Esophagus muscularis mucosa (tissue), 4 donors: ENCODE measurements around the gene SETBP1. TPM values are rescaled to one million over a fixed set of nuclear protein-coding genes. Genes with fewer than 3 reads are reported as not detected.

Experiments
- DNase-seq: peaks from one replicate; pipeline ENCODE4 v3.0.0-alpha.2; 2017; ENCODE audit errors: extremely low spot score
- H3K27ac ChIP-seq, 4 donors: fragments of 200-600 bp; sonication (generic); replicated peaks in 1 of 4; 1 replicate in 3 of 4; 2 replicates in 1 of 4; pipeline ENCODE4 v1.5.1; 2016 to 2019; ENCODE audit warnings: mild to moderate bottlenecking in 1 of 4
- H3K27me3 ChIP-seq, 4 donors: fragments of 200-600 bp; sonication (generic); one replicate each; pipeline versions ENCODE4 v1.5.1 to v1.6.0; 2016 to 2019
- H3K36me3 ChIP-seq, 4 donors: fragments of 200-600 bp; sonication (generic); one replicate each; pipeline ENCODE4 v1.5.1; 2016 to 2019
- H3K4me1 ChIP-seq, 4 donors: fragments of 200-600 bp; sonication (generic); one replicate each; pipeline ENCODE4 v1.5.1; 2016 to 2019
- H3K4me3 ChIP-seq, 4 donors: fragments of 200-600 bp; sonication (generic); 1 replicate in 2 of 4; 2 replicates in 2 of 4; pipeline ENCODE4 v1.5.1; 2016 to 2019; ENCODE audit warnings: mild to moderate bottlenecking in 4 of 4, moderate library complexity in 1 of 4
- H3K9me3 ChIP-seq, 4 donors: fragments of 200-600 bp; sonication (generic); 1 replicate in 3 of 4; 2 replicates in 1 of 4; pipeline ENCODE4 v1.5.1; 2016 to 2019
- EP300 ChIP-seq: sonication (generic); formaldehyde crosslinking; IDR thresholded peaks from one replicate; pipeline ENCODE4 v1.6.1; 2017; ENCODE audit warnings: antibody characterized with exemption
- POLR2A ChIP-seq: fragments of 450-650 bp; IDR thresholded peaks from one replicate; pipeline ENCODE4 v1.6.1; 2017; ENCODE audit warnings: antibody characterized with exemption, moderate library complexity, mild to moderate bottlenecking, low read depth
- POLR2AphosphoS5 ChIP-seq, 2 donors: sonication (generic); formaldehyde crosslinking; IDR thresholded peaks; one replicate each; pipeline ENCODE4 v1.6.1; 2017; ENCODE audit warnings: antibody characterized with exemption in 2 of 2
- WGBS: methylation state at CpG from one replicate; pipeline ENCODE4 v1.1.5; 2018; 5-methylcytosine and 5-hydroxymethylcytosine counted together
- intact Hi-C: fragments of 100-400 bp; cut with DNase I; formaldehyde crosslinking; loops from one replicate; pipeline ENCODE4 v1.15.1; 2023
- total RNA-seq, 4 donors: library from RNA; depleted of rRNA; stranded (reverse); fragments of >200 nt; gene quantifications; one replicate each; pipeline versions ENCODE4 v1.1.0 to v1.2.1, GENCODE V29; 2016
- TF ChIP-seq, protein P1 (sequence below), 3 experiments: fragments of 200-600 bp in 2 of 3; fragments of 450-650 bp in 1 of 3; sonication (generic) in 2 of 3; IDR thresholded peaks; one replicate each; pipeline ENCODE4 v1.5.1; 2017 to 2019; ENCODE audit warnings: antibody characterized with exemption in 3 of 3, mild to moderate bottlenecking in 2 of 3, moderate library complexity in 1 of 3

SETBP1 gene
- total RNA-seq, 4 donors from 2014 or later: 40.9 to 86.5 (median 65.1) TPM

DNA sequence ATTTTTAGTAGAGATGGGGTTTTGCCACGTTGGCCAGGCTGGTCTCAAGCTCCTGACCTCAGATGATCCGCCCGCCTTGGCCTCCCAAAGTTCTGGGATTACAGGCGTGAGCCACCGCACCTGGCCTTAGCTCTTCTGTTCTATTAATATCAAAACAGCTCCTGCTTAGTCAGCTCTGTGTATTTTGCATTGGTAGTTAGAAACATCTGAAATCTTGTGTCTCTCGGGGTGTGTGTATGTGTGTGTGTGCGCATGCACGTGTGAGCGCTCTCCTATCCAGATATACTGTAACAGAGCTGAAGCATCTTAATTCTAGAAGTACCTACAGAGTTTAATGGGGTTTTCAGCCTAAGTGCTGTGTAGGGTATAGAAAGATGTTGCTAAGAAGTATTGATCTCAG, 33.7 kb downstream of the SETBP1 start:
- 96% methylated on average over 9 of the region's 9 CpGs for WGBS
- no peak for TF ChIP-seq POLR2AphosphoS5 (IDR thresholded peaks at IDR 0.05)
- TF ChIP-seq POLR2A: no peak
- TF ChIP-seq EP300: no peak
- TF ChIP-seq, protein P1, sequence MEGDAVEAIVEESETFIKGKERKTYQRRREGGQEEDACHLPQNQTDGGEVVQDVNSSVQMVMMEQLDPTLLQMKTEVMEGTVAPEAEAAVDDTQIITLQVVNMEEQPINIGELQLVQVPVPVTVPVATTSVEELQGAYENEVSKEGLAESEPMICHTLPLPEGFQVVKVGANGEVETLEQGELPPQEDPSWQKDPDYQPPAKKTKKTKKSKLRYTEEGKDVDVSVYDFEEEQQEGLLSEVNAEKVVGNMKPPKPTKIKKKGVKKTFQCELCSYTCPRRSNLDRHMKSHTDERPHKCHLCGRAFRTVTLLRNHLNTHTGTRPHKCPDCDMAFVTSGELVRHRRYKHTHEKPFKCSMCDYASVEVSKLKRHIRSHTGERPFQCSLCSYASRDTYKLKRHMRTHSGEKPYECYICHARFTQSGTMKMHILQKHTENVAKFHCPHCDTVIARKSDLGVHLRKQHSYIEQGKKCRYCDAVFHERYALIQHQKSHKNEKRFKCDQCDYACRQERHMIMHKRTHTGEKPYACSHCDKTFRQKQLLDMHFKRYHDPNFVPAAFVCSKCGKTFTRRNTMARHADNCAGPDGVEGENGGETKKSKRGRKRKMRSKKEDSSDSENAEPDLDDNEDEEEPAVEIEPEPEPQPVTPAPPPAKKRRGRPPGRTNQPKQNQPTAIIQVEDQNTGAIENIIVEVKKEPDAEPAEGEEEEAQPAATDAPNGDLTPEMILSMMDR (IDR thresholded peaks at IDR 0.05): no peak
- intact Hi-C loops: no loop called here
- H3K36me3 ChIP-seq: peaks cover 0 to 9% (median 2%) of the 10 kb centered on the region in 4 donors
- peak overlapping the region; percentile 78 to 84 (median 82) for H3K27ac ChIP-seq
- H3K4me1 ChIP-seq: peaks cover 19 to 61% (median 49%) of the 10 kb centered on the region in 4 donors
- H3K9me3 ChIP-seq: no peaks in the 10 kb centered on the region
- DNase-seq: no peak
- no peak overlapping the region for H3K4me3 ChIP-seq
- no peaks in the 10 kb centered on the region for H3K27me3 ChIP-seq

DNA sequence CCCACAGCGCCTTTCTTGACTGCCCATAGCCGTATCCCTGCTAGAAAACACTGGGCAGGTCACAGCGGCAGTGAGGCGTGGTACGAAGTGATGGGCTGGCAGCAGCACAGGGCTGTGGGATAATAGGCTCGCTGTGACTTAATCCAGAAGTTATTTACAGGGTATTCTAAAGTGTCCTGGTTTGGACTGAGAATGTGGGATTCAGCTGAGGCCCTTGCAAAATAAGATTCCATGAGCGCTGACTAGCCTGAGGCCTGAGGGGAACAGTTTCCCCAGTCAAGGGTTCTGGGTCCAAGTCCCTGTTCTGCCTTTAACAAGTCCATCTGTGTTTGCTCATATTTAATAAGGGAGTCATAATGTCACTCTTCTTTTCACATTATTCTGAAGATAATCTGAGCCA, 34.6 kb downstream of the SETBP1 start:
- Histone ChIP-seq H3K9me3 (no peaks in the 10 kb centered on the region), H3K27ac (peak overlapping the region; percentile 78 to 84 (median 82)), H3K4me1 (peaks cover 12 to 58% (median 48%) of the 10 kb centered on the region in 4 donors), H3K27me3 (no peaks in the 10 kb centered on the region), H3K36me3 (peaks cover 0 to 15% (median 2%) of the 10 kb centered on the region in 4 donors), H3K4me3 (peak overlapping the region in 1 of 4 donors; percentile 14)
- DNase-seq: no peak
- intact Hi-C loops: no loop called here
- TF ChIP-seq POLR2AphosphoS5 (IDR thresholded peaks at IDR 0.05) (peak; percentile 56 to 84), EP300 (no peak)
- TF ChIP-seq, protein P1 (IDR thresholded peaks at IDR 0.05): no peak
- WGBS: 64% methylated on average over 6 of the region's 7 CpGs

DNA sequence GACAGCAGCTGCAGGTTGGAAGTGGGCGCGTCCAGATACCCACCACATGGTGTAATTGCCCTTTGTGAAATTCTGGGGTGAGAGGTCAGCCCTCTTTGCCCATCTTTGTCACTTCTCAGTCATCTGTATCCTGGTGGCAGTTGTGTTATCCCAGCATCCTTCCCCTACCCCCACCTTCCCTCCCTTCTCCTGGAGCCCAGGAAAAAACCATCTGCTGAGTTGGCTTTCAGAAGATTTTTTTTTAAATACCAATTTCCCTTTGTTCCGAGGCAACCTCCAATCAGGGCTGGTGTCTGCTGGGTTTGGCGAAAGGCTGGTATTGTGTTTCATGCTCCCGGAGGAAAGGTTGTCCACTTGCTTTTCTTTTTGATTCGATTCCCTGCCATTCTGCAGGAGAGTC, 35.2 kb downstream of the SETBP1 start:
- DNase-seq: no peak
- Histone ChIP-seq H3K27ac (peak overlapping the region; percentile 78 to 84 (median 82)), H3K4me3 (peak overlapping the region in 1 of 4 donors; percentile 14)

DNA sequence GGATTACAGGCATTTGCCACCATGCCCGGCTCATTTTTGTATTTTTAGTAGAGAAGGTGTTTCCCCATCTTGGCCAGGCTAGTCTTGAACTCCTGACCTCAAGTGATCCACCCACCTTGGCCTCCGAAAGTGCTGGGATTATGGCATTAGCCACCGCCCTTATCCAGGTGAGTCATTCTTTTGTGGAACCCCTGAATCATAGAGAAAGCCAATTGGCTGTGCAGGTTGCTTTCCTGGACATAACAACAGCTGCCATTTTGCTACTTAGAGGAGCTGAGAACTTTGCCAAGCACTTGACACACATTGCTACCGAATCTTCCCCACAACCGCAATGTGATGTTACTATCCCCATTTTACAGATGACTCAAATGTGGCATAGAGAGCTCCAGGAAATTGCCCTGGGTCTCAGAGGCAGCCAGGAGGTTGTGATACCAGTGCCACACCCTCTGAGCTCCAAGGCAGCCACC, 36.0 kb downstream of the SETBP1 start:
- intact Hi-C loops: no loop called here
- no peak overlapping the region for H3K4me3 ChIP-seq
- peaks cover 0 to 21% (median 2%) of the 10 kb centered on the region in 4 donors for H3K36me3 ChIP-seq
- peak overlapping the region in 3 of 4 donors; percentile 78 to 84 (median 81) for H3K27ac ChIP-seq
- no peak for DNase-seq
- TF ChIP-seq POLR2A: no peak
- TF ChIP-seq POLR2AphosphoS5 (IDR thresholded peaks at IDR 0.05): no peak
- TF ChIP-seq, protein P1 (IDR thresholded peaks at IDR 0.05): no peak
- no peak for TF ChIP-seq EP300
- H3K4me1 ChIP-seq: peaks cover 12 to 57% (median 40%) of the 10 kb centered on the region in 4 donors
- H3K9me3 ChIP-seq: no peaks in the 10 kb centered on the region
- WGBS: 88% methylated on average over 5 of the region's 5 CpGs
- H3K27me3 ChIP-seq: no peaks in the 10 kb centered on the region

More for the DNA sequence above, 35.2 kb downstream of the SETBP1 start:
- no peak for TF ChIP-seq POLR2A
- no peak for TF ChIP-seq EP300
- TF ChIP-seq, protein P1 (IDR thresholded peaks at IDR 0.05): no peak
- no peak for TF ChIP-seq POLR2AphosphoS5 (IDR thresholded peaks at IDR 0.05)
- Histone ChIP-seq H3K4me1 (peaks cover 12 to 58% (median 44%) of the 10 kb centered on the region in 4 donors), H3K9me3 (no peaks in the 10 kb centered on the region), H3K36me3 (peaks cover 0 to 20% (median 2%) of the 10 kb centered on the region in 4 donors), H3K27me3 (no peaks in the 10 kb centered on the region)
- 73% methylated on average over 6 of the region's 6 CpGs for WGBS
- intact Hi-C loops: no loop called here
